ENCODE results near the gene SF1. TPM values are rescaled to one million over a fixed set of nuclear protein-coding genes. Genes with fewer than 3 reads are reported as not detected.

The SF1 gene
- total and polyA plus RNA-seq, 2 of the 8 experiments (the other 6 are each of a cell fraction or from before 2014, with no cell fraction given) = 72.7 to 353 TPM

DNA sequence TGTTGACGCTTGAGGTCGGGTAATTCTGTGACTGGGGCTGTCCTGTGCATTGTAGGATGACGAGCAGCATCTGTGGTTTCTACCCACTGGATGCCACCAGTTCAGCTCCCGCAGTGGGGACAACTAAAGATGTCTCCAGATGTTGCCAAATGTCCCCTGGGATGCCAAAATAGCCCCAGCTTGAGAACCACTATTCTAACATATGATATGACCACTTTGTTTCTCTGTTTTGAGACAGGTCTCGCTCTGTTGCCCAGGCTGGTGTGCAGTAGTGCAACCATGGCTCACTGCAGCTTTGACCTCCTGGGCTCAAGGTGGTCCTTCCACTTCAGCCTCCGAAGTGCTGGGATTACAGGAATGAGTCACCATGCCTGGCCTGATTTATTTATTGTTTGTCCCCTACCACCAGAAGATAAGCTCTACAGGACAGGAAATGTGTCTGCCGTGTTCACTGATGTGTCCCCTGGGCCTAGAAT lies 36.4 kb upstream of the SF1 start:
- no peak overlapping the region for H3K27ac ChIP-seq (ENCODE audit: low read depth, low read length)
- CTCF ChIA-PET (ENCODE audit: partially characterized antibody) = interaction anchor here (0.8 to 0.9 kb wide), 2 partner anchors 29 to 34 kb away, joined by 3 to 4 read pairs; no protein-coding TSS in a partner anchor
- 84% methylated on average over 7 of the region's 7 CpGs; no CpG with 5 or more reads in 1 of the 2 experiments for WGBS, 2 experiments (ENCODE audit: extremely low coverage in 1 of 2, insufficient coverage in 1 of 2, insufficient read length in 1 of 2, insufficient replicate concordance in 2 of 2, low coverage in 1 of 2, low lambda C conversion rate in 2 of 2, missing lambda C conversion rate in 1 of 2)
- no peaks in the 10 kb centered on the region for H3K27me3 ChIP-seq (replicated peaks in 1 of 4; ENCODE audit: control insufficient read depth in 3 of 4, extremely low read depth in 1 of 4, insufficient read depth in 3 of 4, low read length in 3 of 4)
- no peak overlapping the region for H3K18ac ChIP-seq (ENCODE audit: extremely low read depth, low read length)
- no peak overlapping the region for H2BK15ac ChIP-seq (ENCODE audit: low read length)
- no peak for DNase-seq (ENCODE audit: low read depth in 1 of 2, low spot score in 2 of 2)
- peaks cover 0 to under 1% (median 0%) of the 10 kb centered on the region in 4 experiments; a peak in 2 of 7 replicates for H3K4me1 ChIP-seq (replicated peaks in 1 of 4; ENCODE audit: control insufficient read depth in 3 of 4, insufficient read depth in 4 of 4, low read length in 3 of 4)
- no peak overlapping the region for H3K14ac ChIP-seq (ENCODE audit: insufficient read length)
- H2AFZ ChIP-seq (ENCODE audit: low read length) = no peak overlapping the region
- no peak overlapping the region for H3K9ac ChIP-seq (replicated peaks in 1 of 4; ENCODE audit: extremely low read depth in 1 of 4, low read depth in 3 of 4, low read length in 3 of 4)
- POLR2A ChIA-PET (ENCODE audit: partially characterized antibody) = interaction anchor here (1.1 to 1.3 kb wide), 2 partner anchors 11 to 19 kb away, joined by 5 to 6 read pairs; no protein-coding TSS in a partner anchor
- H3K56ac ChIP-seq (replicated peaks; ENCODE audit: insufficient read length, low read depth, low read length) = no peak overlapping the region
- FAIRE-seq = no peak
- no peak overlapping the region for H2BK5ac ChIP-seq (ENCODE audit: low read depth, low read length)
- H2BK20ac ChIP-seq (ENCODE audit: low read length) = no peak overlapping the region
- no peaks in the 10 kb centered on the region for H3K9me3 ChIP-seq (ENCODE audit: insufficient read depth in 2 of 2, low read depth in 1 of 2, low read length in 1 of 2)
- H3K23me2 ChIP-seq (ENCODE audit: low read depth, low read length) = peaks cover 4% of the 10 kb centered on the region; the same call in 1 of the 2 replicates
- 0 out of 2 replicates have a peak overlapping the region, but pooled peaks have one; percentile 9 for H2BK12ac ChIP-seq (ENCODE audit: low read depth, low read length)
- no peak overlapping the region for H3K4me3 ChIP-seq (ENCODE audit: extremely low read depth in 1 of 4, insufficient read depth in 2 of 4, low read depth in 3 of 4, low read length in 4 of 4)
- H3K4ac ChIP-seq (replicated peaks; ENCODE audit: insufficient read length, low read depth, low read length) = no peak overlapping the region
- H4K5ac ChIP-seq (ENCODE audit: insufficient read length, low read depth, low read length) = no peak overlapping the region
- no peaks in the 10 kb centered on the region for H3K36me3 ChIP-seq (ENCODE audit: control insufficient read depth in 2 of 4, insufficient read depth in 4 of 4, low read length in 3 of 4)
- no peak overlapping the region for H3K4me2 ChIP-seq (ENCODE audit: insufficient read depth in 1 of 2, low read depth in 2 of 2, low read length in 2 of 2)
- no peak for TF ChIP-seq TBP (IDR thresholded peaks at IDR 0.05; ENCODE audit: low read depth, low read length)
- no peak for TF ChIP-seq CEBPB (IDR thresholded peaks at IDR 0.05; ENCODE audit: low read depth, low read length)
- TF ChIP-seq, protein P1, sequence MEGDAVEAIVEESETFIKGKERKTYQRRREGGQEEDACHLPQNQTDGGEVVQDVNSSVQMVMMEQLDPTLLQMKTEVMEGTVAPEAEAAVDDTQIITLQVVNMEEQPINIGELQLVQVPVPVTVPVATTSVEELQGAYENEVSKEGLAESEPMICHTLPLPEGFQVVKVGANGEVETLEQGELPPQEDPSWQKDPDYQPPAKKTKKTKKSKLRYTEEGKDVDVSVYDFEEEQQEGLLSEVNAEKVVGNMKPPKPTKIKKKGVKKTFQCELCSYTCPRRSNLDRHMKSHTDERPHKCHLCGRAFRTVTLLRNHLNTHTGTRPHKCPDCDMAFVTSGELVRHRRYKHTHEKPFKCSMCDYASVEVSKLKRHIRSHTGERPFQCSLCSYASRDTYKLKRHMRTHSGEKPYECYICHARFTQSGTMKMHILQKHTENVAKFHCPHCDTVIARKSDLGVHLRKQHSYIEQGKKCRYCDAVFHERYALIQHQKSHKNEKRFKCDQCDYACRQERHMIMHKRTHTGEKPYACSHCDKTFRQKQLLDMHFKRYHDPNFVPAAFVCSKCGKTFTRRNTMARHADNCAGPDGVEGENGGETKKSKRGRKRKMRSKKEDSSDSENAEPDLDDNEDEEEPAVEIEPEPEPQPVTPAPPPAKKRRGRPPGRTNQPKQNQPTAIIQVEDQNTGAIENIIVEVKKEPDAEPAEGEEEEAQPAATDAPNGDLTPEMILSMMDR (IDR thresholded peaks at IDR 0.05; ENCODE audit: control extremely low read depth in 1 of 3, insufficient read depth in 1 of 3, low read depth in 1 of 3, low read length in 3 of 3) = no peak
- TF ChIP-seq GTF2F1 (IDR thresholded peaks at IDR 0.05; ENCODE audit: borderline replicate concordance, low read depth, low read length) = no peak
- no peak for TF ChIP-seq JUND (IDR thresholded peaks at IDR 0.05; ENCODE audit: low read length)
- no peak for TF ChIP-seq BCL11A (IDR thresholded peaks at IDR 0.05; ENCODE audit: low read depth in 2 of 2, low read length in 2 of 2)
- TF ChIP-seq YY1 (IDR thresholded peaks at IDR 0.05; ENCODE audit: low read depth, low read length) = no peak
- TF ChIP-seq BACH1 (IDR thresholded peaks at IDR 0.05; ENCODE audit: low read length) = no peak
- H4K8ac ChIP-seq (ENCODE audit: extremely low read depth, insufficient read depth, low read length) = no peak overlapping the region
- H3K79me1 ChIP-seq (ENCODE audit: low read depth, low read length) = no peaks in the 10 kb centered on the region; the same call in 1 of the 2 replicates
- no peak overlapping the region for H4K91ac ChIP-seq (replicated peaks; ENCODE audit: insufficient read length, low read length)
- no peaks in the 10 kb centered on the region for H3K79me2 ChIP-seq (ENCODE audit: control insufficient read depth in 1 of 2, insufficient read depth in 2 of 2, low read length in 2 of 2)
- no peak overlapping the region for H2AK5ac ChIP-seq (ENCODE audit: low read depth, low read length)
- H4K20me1 ChIP-seq (replicated peaks in 1 of 2; ENCODE audit: control insufficient read depth in 1 of 2, insufficient read depth in 2 of 2, low read length in 2 of 2) = no peaks in the 10 kb centered on the region
- H2BK120ac ChIP-seq (replicated peaks; ENCODE audit: low read depth, low read length) = no peak overlapping the region
- no peak overlapping the region for H3K23ac ChIP-seq (ENCODE audit: insufficient read length)

Measured in H1 (cell line).